IMR-90 (cell line): ENCODE data around the gene ATP6V1A. TPM values are rescaled to one million over a fixed set of nuclear protein-coding genes. Genes with fewer than 3 reads are reported as not detected.
A peak's percentile ranks its signal among the peaks of the same experiment; 100 is the strongest.

ENCODE experiments used
- ATAC-seq: fragments of 200-7000 bp; cut with Tn5 transposase; 2 replicates; pipeline ENCODE4 v1.9.1; 2020; ENCODE audit warnings: low read depth, mild to moderate bottlenecking, moderate library complexity
- BruUV-seq: library from RNA; stranded (reverse); fragments of 400-500 nt; replicated peaks from 2 replicates; lab custom pipeline; 2021; lab: Mats Ljungman, UMichigan
- CTCF ChIA-PET: fragments of 300-600 bp; formaldehyde crosslinking; extraction: SDS; loops from one replicate; lab custom pipeline; 2021; ENCODE audit warnings: antibody characterized with exemption; lab: Yijun Ruan, JAX
- POLR2A ChIA-PET: fragments of 300-600 bp; sonication (Branson Sonifier 250); formaldehyde crosslinking; loops from one replicate; lab custom pipeline; 2022; ENCODE audit warnings: antibody characterized with exemption; ENCODE audit not compliant: unreplicated experiment; lab: Charles Lee
- DNase-seq: peaks from one replicate; pipeline ENCODE4 v3.0.0; 2013
- H2AFZ ChIP-seq: replicated peaks from 2 replicates; pipeline ENCODE3; 2013; ENCODE audit warnings: low read length, mild to moderate bottlenecking; ENCODE audit not compliant: poor library complexity
- H2AK5ac ChIP-seq: 2 replicates; pipeline ENCODE4 v1.6.1; 2013; ENCODE audit warnings: low read depth, low read length, inconsistent platforms
- H2AK9ac ChIP-seq: replicated peaks from 2 replicates; pipeline ENCODE3; 2013; ENCODE audit warnings: mild to moderate bottlenecking, low read depth, low read length, moderate library complexity; ENCODE audit not compliant: poor library complexity
- H2BK120ac ChIP-seq: 2 replicates; pipeline ENCODE4 v1.6.1; 2013; ENCODE audit warnings: low read depth, low read length, inconsistent platforms
- H2BK15ac ChIP-seq: 3 replicates; pipeline ENCODE4 v1.6.1; 2013; ENCODE audit warnings: low read depth, low read length, inconsistent platforms
- H2BK20ac ChIP-seq: 2 replicates; pipeline ENCODE4 v1.6.1; 2013; ENCODE audit warnings: low read depth, mild to moderate bottlenecking, inconsistent platforms, low read length, moderate library complexity
- H2BK5ac ChIP-seq: 2 replicates; pipeline ENCODE4 v1.6.1; 2013; ENCODE audit warnings: mild to moderate bottlenecking, low read depth, low read length, inconsistent platforms; ENCODE audit not compliant: poor library complexity, severe bottlenecking
- H3K14ac ChIP-seq: replicated peaks from 2 replicates; pipeline ENCODE4 v1.6.1; 2013; ENCODE audit warnings: low read depth, low read length, inconsistent platforms
- H3K18ac ChIP-seq: 2 replicates; pipeline ENCODE4 v1.6.1; 2013; ENCODE audit warnings: low read depth, low read length, control low read depth
- H3K23ac ChIP-seq: 2 replicates; pipeline ENCODE4 v1.6.1; 2013; ENCODE audit warnings: low read depth, low read length, inconsistent platforms
- H3K27ac ChIP-seq: 2 replicates; pipeline ENCODE4 v1.5.1; 2013; ENCODE audit warnings: mild to moderate bottlenecking, control low read depth, low read length; ENCODE audit not compliant: insufficient read depth
- H3K27me3 ChIP-seq: 2 replicates; pipeline ENCODE4 v1.6.1; 2013; ENCODE audit warnings: low read length; ENCODE audit not compliant: control insufficient read depth, insufficient read depth
- H3K36me3 ChIP-seq: 2 replicates; pipeline ENCODE4 v1.6.1; 2013; ENCODE audit warnings: low read length, mixed read lengths; ENCODE audit not compliant: control insufficient read depth, insufficient read depth
- H3K4ac ChIP-seq: 2 replicates; pipeline ENCODE4 v1.6.1; 2013; ENCODE audit warnings: low read depth, low read length, inconsistent platforms
- H3K4me1 ChIP-seq: 2 replicates; pipeline ENCODE4 v1.6.1; 2013; ENCODE audit warnings: low read length, mixed read lengths; ENCODE audit not compliant: control insufficient read depth, insufficient read depth
- H3K4me2 ChIP-seq: 2 replicates; pipeline ENCODE4 v1.6.1; 2013; ENCODE audit warnings: low read depth, mild to moderate bottlenecking, control low read depth, low read length, moderate library complexity
- H3K4me3 ChIP-seq: 2 replicates; pipeline ENCODE4 v1.5.1; 2013; ENCODE audit warnings: low read depth, mild to moderate bottlenecking, control low read depth, low read length, moderate library complexity; ENCODE audit not compliant: insufficient read depth
- H3K56ac ChIP-seq: 2 replicates; pipeline ENCODE4 v1.6.1; 2013; ENCODE audit warnings: low read length, inconsistent platforms; ENCODE audit not compliant: insufficient read depth; ENCODE audit errors: extremely low read depth
- H3K79me1 ChIP-seq, 2 experiments: 2 replicates each; pipeline ENCODE4 v1.6.1; 2013; ENCODE audit warnings: low read length in 2 of 2, inconsistent platforms in 1 of 2, low read depth in 1 of 2
- H3K9ac ChIP-seq: 2 replicates; pipeline ENCODE4 v1.6.1; 2013; ENCODE audit warnings: low read depth, low read length, control low read depth
- H3K9me1 ChIP-seq: 2 replicates; pipeline ENCODE4 v1.6.1; 2013; ENCODE audit warnings: low read length, inconsistent platforms; ENCODE audit not compliant: insufficient read depth
- H3K9me3 ChIP-seq: 2 replicates; pipeline ENCODE4 v1.6.1; 2013; ENCODE audit warnings: low read length; ENCODE audit not compliant: control insufficient read depth, insufficient read depth
- H4K20me1 ChIP-seq: 2 replicates; pipeline ENCODE4 v1.6.1; 2013; ENCODE audit warnings: low read length, inconsistent platforms; ENCODE audit not compliant: insufficient read depth
- H4K5ac ChIP-seq: 2 replicates; pipeline ENCODE4 v1.6.1; 2013; ENCODE audit warnings: mild to moderate bottlenecking, low read depth, low read length, control low read depth
- H4K8ac ChIP-seq, 2 experiments: 2 replicates each; pipeline ENCODE4 v1.6.1; 2013; ENCODE audit warnings: low read depth in 2 of 2, low read length in 2 of 2, control low read depth in 1 of 2, inconsistent platforms in 1 of 2
- H4K91ac ChIP-seq: 2 replicates; pipeline ENCODE4 v1.6.1; 2013; ENCODE audit warnings: low read depth, low read length, inconsistent platforms; ENCODE audit not compliant: insufficient read depth
- BHLHE40 ChIP-seq: fragments of 150-350 bp; IDR thresholded peaks from 2 replicates; pipeline ENCODE4 v1.6.1; 2016; ENCODE audit warnings: mild to moderate bottlenecking, low read depth, low read length
- CEBPB ChIP-seq: IDR thresholded peaks from 2 replicates; pipeline ENCODE4 v1.6.1; 2012; ENCODE audit warnings: low read depth, low read length, improper control_type of control experiment
- CHD1 ChIP-seq: IDR thresholded peaks from 2 replicates; pipeline ENCODE4 v1.6.1; 2012; ENCODE audit warnings: low read depth, low read length, improper control_type of control experiment
- FOS ChIP-seq: fragments of 150-350 bp; IDR thresholded peaks from 2 replicates; pipeline ENCODE4 v1.6.1; 2016; ENCODE audit warnings: low read depth, low read length
- MAFK ChIP-seq: IDR thresholded peaks from 2 replicates; pipeline ENCODE4 v1.6.1; 2012; ENCODE audit warnings: low read depth, low read length, improper control_type of control experiment
- MAZ ChIP-seq: IDR thresholded peaks from 2 replicates; pipeline ENCODE4 v1.6.1; 2012; ENCODE audit warnings: low read depth, mild to moderate bottlenecking, low read length, improper control_type of control experiment, moderate library complexity, borderline replicate concordance
- MXI1 ChIP-seq: IDR thresholded peaks from 2 replicates; pipeline ENCODE4 v1.6.1; 2012; ENCODE audit warnings: low read depth, mild to moderate bottlenecking, low read length, moderate library complexity, borderline replicate concordance
- POLR2A ChIP-seq: IDR thresholded peaks from 2 replicates; pipeline ENCODE4 v1.6.1; 2012; ENCODE audit warnings: mild to moderate bottlenecking, low read depth, low read length
- RAD21 ChIP-seq: IDR thresholded peaks from 2 replicates; pipeline ENCODE4 v1.6.1; 2012; ENCODE audit warnings: low read length, improper control_type of control experiment
- RCOR1 ChIP-seq: IDR thresholded peaks from 2 replicates; pipeline ENCODE4 v1.6.1; 2012; ENCODE audit warnings: mild to moderate bottlenecking, low read length, improper control_type of control experiment; ENCODE audit not compliant: insufficient replicate concordance
- SMC3 ChIP-seq: fragments of 150-350 bp; IDR thresholded peaks from 2 replicates; pipeline ENCODE4 v1.6.1; 2016; ENCODE audit warnings: low read depth, mild to moderate bottlenecking, antibody characterized with exemption, low read length, moderate library complexity
- WGBS, 2 experiments: methylation state at CpG; one replicate each; pipeline versions ENCODE4 v1.1.5 to v1.1.7; 2013; ENCODE audit warnings: missing lambda C conversion rate in 2 of 2; ENCODE audit not compliant: insufficient read length in 1 of 2; ENCODE audit errors: extremely low coverage in 2 of 2; 5-methylcytosine and 5-hydroxymethylcytosine counted together
- dilution Hi-C: fragments of 300-500 bp; cut with HindIII; formaldehyde crosslinking; loops from one replicate; pipeline ENCODE4 v1.14.3; 2018; ENCODE audit warnings: low sequenced_read_pairs; ENCODE audit not compliant: unreplicated experiment
- in situ Hi-C: fragments of 300-500 bp; cut with MboI; formaldehyde crosslinking; loops from 3 replicates; pipeline ENCODE4 v1.14.3; 2019; ENCODE audit warnings: low sequenced_read_pairs, inconsistent platforms, mixed read lengths
- intact Hi-C: fragments of 100-400 bp; cut with micrococcal nuclease; formaldehyde crosslinking; loops from 2 replicates; pipeline ENCODE4 v1.10.0; 2022
- polyA plus RNA-seq, 3 experiments: library from polyadenylated mRNA; depleted of rRNA; stranded (reverse); fragments of >200 nt; gene quantifications; 2 replicates each; pipeline ENCODE4 v1.2.3, GENCODE V29; 2012; ENCODE audit warnings: low replicate concordance in 1 of 3
- total RNA-seq: library from RNA; depleted of rRNA; stranded (reverse); fragments of >200 nt; gene quantifications from 2 replicates; pipeline ENCODE4 v1.2.3, GENCODE V29; 2012
- TF ChIP-seq, protein P1 (sequence below): fragments of 150-350 bp; IDR thresholded peaks from 2 replicates; pipeline ENCODE4 v1.6.1; 2017; ENCODE audit warnings: mild to moderate bottlenecking, antibody characterized with exemption, low read length, low read depth
- TF ChIP-seq, protein P2 (sequence below): conservative IDR thresholded peaks from 2 replicates; pipeline ENCODE4 v1.5.1; 2012; ENCODE audit warnings: mild to moderate bottlenecking, low read depth, low read length, improper control_type of control experiment
- TF ChIP-seq, protein P3 (sequence below): fragments of 150-350 bp; IDR thresholded peaks from 2 replicates; pipeline ENCODE4 v1.6.1; 2016; ENCODE audit warnings: low read depth, mild to moderate bottlenecking, low read length, moderate library complexity, borderline replicate concordance

The ATP6V1A gene
- total and polyA plus RNA-seq, 2 of the 4 experiments (the other 2 are of a cell fraction) = 15.1 to 98.0 TPM

- POLR2A ChIA-PET = interaction anchor here (0.5 kb wide), 1 partner anchor 279 kb away, joined by 3 read pairs; no protein-coding TSS in a partner anchor
- no peak overlapping the region for H3K27ac ChIP-seq
These were observed 3.7 kb upstream of the ATP6V1A start for GRCh38 chr3:113743006-113743630.

More at GRCh38 chr3:113743006-113743630, 3.7 kb upstream of the ATP6V1A start:
- Histone ChIP-seq H3K4ac (no peak overlapping the region), H2AK9ac (no peak overlapping the region), H4K8ac (no peak overlapping the region), H3K23ac (no peak overlapping the region), H2BK15ac (no peak overlapping the region), H4K20me1 (peaks cover 53% of the 10 kb centered on the region), H3K27me3 (no peaks in the 10 kb centered on the region), H3K9me3 (no peaks in the 10 kb centered on the region), H2BK20ac (no peak overlapping the region), H3K4me2 (peak overlapping the region; percentile 80), H3K9ac (no peak overlapping the region), H3K14ac (no peak overlapping the region), H2AK5ac (no peak overlapping the region), H3K4me3 (no peak overlapping the region), H3K18ac (no peak overlapping the region), H3K79me1 (peaks cover 3 to 48% of the 10 kb centered on the region in 2 experiments; a peak in 2 of 4 replicates), H2AFZ (no peak overlapping the region), H4K5ac (no peak overlapping the region), H3K36me3 (no peaks in the 10 kb centered on the region), H3K56ac (no peak overlapping the region), H2BK120ac (no peak overlapping the region), H4K91ac (no peak overlapping the region), H3K4me1 (peaks cover 6% of the 10 kb centered on the region; the same call in 1 of the 2 replicates), H2BK5ac (no peak overlapping the region), H3K9me1 (peaks cover 10% of the 10 kb centered on the region; the same call in 1 of the 2 replicates)
- TF ChIP-seq MAFK = no peak
- no peak for TF ChIP-seq SMC3
- TF ChIP-seq CHD1 = no peak
- no peak for TF ChIP-seq CEBPB
- no peak for TF ChIP-seq RCOR1
- no peak for TF ChIP-seq BHLHE40
- TF ChIP-seq FOS = no peak
- TF ChIP-seq, protein P1, sequence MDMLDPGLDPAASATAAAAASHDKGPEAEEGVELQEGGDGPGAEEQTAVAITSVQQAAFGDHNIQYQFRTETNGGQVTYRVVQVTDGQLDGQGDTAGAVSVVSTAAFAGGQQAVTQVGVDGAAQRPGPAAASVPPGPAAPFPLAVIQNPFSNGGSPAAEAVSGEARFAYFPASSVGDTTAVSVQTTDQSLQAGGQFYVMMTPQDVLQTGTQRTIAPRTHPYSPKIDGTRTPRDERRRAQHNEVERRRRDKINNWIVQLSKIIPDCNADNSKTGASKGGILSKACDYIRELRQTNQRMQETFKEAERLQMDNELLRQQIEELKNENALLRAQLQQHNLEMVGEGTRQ = no peak
- TF ChIP-seq MXI1 = no peak
- no peak for TF ChIP-seq MAZ
- TF ChIP-seq, protein P2, sequence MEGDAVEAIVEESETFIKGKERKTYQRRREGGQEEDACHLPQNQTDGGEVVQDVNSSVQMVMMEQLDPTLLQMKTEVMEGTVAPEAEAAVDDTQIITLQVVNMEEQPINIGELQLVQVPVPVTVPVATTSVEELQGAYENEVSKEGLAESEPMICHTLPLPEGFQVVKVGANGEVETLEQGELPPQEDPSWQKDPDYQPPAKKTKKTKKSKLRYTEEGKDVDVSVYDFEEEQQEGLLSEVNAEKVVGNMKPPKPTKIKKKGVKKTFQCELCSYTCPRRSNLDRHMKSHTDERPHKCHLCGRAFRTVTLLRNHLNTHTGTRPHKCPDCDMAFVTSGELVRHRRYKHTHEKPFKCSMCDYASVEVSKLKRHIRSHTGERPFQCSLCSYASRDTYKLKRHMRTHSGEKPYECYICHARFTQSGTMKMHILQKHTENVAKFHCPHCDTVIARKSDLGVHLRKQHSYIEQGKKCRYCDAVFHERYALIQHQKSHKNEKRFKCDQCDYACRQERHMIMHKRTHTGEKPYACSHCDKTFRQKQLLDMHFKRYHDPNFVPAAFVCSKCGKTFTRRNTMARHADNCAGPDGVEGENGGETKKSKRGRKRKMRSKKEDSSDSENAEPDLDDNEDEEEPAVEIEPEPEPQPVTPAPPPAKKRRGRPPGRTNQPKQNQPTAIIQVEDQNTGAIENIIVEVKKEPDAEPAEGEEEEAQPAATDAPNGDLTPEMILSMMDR = no peak
- TF ChIP-seq, protein P3, sequence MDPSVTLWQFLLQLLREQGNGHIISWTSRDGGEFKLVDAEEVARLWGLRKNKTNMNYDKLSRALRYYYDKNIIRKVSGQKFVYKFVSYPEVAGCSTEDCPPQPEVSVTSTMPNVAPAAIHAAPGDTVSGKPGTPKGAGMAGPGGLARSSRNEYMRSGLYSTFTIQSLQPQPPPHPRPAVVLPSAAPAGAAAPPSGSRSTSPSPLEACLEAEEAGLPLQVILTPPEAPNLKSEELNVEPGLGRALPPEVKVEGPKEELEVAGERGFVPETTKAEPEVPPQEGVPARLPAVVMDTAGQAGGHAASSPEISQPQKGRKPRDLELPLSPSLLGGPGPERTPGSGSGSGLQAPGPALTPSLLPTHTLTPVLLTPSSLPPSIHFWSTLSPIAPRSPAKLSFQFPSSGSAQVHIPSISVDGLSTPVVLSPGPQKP = no peak
- no peak for TF ChIP-seq RAD21
- TF ChIP-seq POLR2A = no peak
- dilution Hi-C loops (no loop called here), intact Hi-C loops (loop anchor here (10.0 kb wide), 2 partner anchors 312 to 688 kb away; partner anchors contain the start of genes CCDC191 and QTRT2), in situ Hi-C loops (no loop called here)
- DNase-seq = no peak
- WGBS, 2 experiments = no CpG with 5 or more reads among the region's 7 CpGs
- no peak for ATAC-seq
- CTCF ChIA-PET = interaction anchor here (0.5 to 1.9 kb wide), 2 partner anchors 53 to 100 kb away, joined by 4 read pairs; no protein-coding TSS in a partner anchor
- BruUV-seq = no TSS peak
